Pulmonary artery endothelial cell (primary cell): Measurements from ENCODE around the gene FGD6. TPM values are rescaled to one million over a fixed set of nuclear protein-coding genes. Genes with fewer than 3 reads are reported as not detected.
"Not testable (repeated sequence)": the region's sequence is repeated elsewhere in the genome, so short reads cannot be mapped to it uniquely, and the experiment has no call there.

Source experiments
- DNase-seq: peaks from one replicate; pipeline ENCODE4 v3.0.0-alpha.2; 2011; ENCODE audit warnings: low read depth, low spot score
- total RNA-seq: library from RNA; depleted of rRNA; stranded (reverse); fragments of >200 nt; gene quantifications from 2 replicates; pipeline ENCODE4 v1.2.3, GENCODE V29; 2014

The FGD6 gene
- total RNA-seq, 1 donor from 2014 or later, result 15.0 TPM

- DNase-seq, result no peak
Observed at GRCh38 chr12:95181103-95181502, 36.2 kb downstream of the FGD6 start.

GRCh38 chr12:95179011-95179410 is 38.3 kb downstream of the FGD6 start:
- no peak for DNase-seq

GRCh38 chr12:95178136-95178535 is 39.1 kb downstream of the FGD6 start:
- no peak for DNase-seq

GRCh38 chr12:95177201-95177768 is 40.0 kb downstream of the FGD6 start:
- no peak for DNase-seq

GRCh38 chr12:95173392-95174251 is 43.6 kb downstream of the FGD6 start:
- DNase-seq, result peak; percentile 60

GRCh38 chr12:95169368-95169767 is 47.9 kb downstream of the FGD6 start:
- peak; percentile 90 for DNase-seq

- DNase-seq, result no peak
Observed at GRCh38 chr12:95168746-95169145, 48.5 kb downstream of the FGD6 start.

- no peak for DNase-seq
Observed at GRCh38 chr12:95164656-95165055, 52.6 kb downstream of the FGD6 start.

- DNase-seq, result no peak
Observed at GRCh38 chr12:95158919-95159318, 58.3 kb downstream of the FGD6 start.

GRCh38 chr12:95151821-95152220 is 65.4 kb downstream of the FGD6 start:
- DNase-seq, result no peak

GRCh38 chr12:95151406-95151805 is 65.9 kb downstream of the FGD6 start:
- no peak for DNase-seq

- DNase-seq, result no peak
Observed at GRCh38 chr12:95150501-95150900, 66.8 kb downstream of the FGD6 start.

- no peak for DNase-seq
Observed at GRCh38 chr12:95147866-95148265, 69.4 kb downstream of the FGD6 start.

GRCh38 chr12:95146769-95147168 is 70.5 kb downstream of the FGD6 start:
- no peak for DNase-seq

GRCh38 chr12:95143621-95144205 is 73.6 kb downstream of the FGD6 start:
- no peak for DNase-seq

- no peak for DNase-seq
Observed at GRCh38 chr12:95142431-95143151, 74.7 kb downstream of the FGD6 start.

- no peak for DNase-seq
Observed at GRCh38 chr12:95141310-95141709, 76.0 kb downstream of the FGD6 start.

- DNase-seq, result not testable (repeated sequence)
Observed at GRCh38 chr12:95138031-95138430, 79.2 kb downstream of the FGD6 start.

GRCh38 chr12:95136598-95136997 is 80.7 kb downstream of the FGD6 start:
- no peak for DNase-seq

- no peak for DNase-seq
Observed at GRCh38 chr12:95134085-95134484, 83.2 kb downstream of the FGD6 start.

- DNase-seq, result no peak
Observed at GRCh38 chr12:95131589-95132340, 85.5 kb downstream of the FGD6 start.
